MM.1S (cell line): ENCODE measurements around the gene DIS3L2.

Experiments
- CTCF ChIP-seq: fragments of 300-600 bp; sonication (generic); IDR thresholded peaks from 2 replicates; pipeline ENCODE4 v1.5.1; 2016; ENCODE audit warnings: antibody characterized with exemption, low read length, mixed read lengths
- EZH2 ChIP-seq: fragments of 300-600 bp; sonication (generic); optimal IDR thresholded peaks from 2 replicates; pipeline ENCODE3; 2017; ENCODE audit warnings: low read depth, mild to moderate bottlenecking, antibody characterized with exemption, low read length, mixed read lengths

GRCh38 chr2:232263295-232263694 is 301.8 kb downstream of the DIS3L2 start:
- TF ChIP-seq CTCF (no peak), EZH2 (no peak)
